ENCODE data around the gene CDC16. TPM values are rescaled to one million over a fixed set of nuclear protein-coding genes. Genes with fewer than 3 reads are reported as not detected.

CDC16 gene
- total RNA-seq, 1 donor from 2014 or later: 104 TPM

- Mint-ChIP-seq H3K36me3 (ENCODE audit: insufficient read depth) (peaks cover 15% of the 10 kb centered on the region), H3K27ac (no peak overlapping the region), H3K4me1 (ENCODE audit: low read depth) (peaks cover 29% of the 10 kb centered on the region), H3K4me3 (ENCODE audit: low read depth) (no peak overlapping the region), H3K27me3 (no peaks in the 10 kb centered on the region), H3K9me3 (ENCODE audit: low read depth) (no peaks in the 10 kb centered on the region)
- TF ChIP-seq CTCF (IDR thresholded peaks at IDR 0.05; ENCODE audit: unreplicated experiment): no peak
- no peak for DNase-seq (ENCODE audit: low spot score, unreplicated experiment)
These were observed 44.4 kb downstream of the CDC16 start for GRCh38 chr13:114279146-114279545.

GRCh38 chr13:114279758-114280355, 45.2 kb downstream of the CDC16 start:
- TF ChIP-seq CTCF (IDR thresholded peaks at IDR 0.05; ENCODE audit: unreplicated experiment): no peak
- H3K4me1 Mint-ChIP-seq (ENCODE audit: low read depth): peaks cover 30% of the 10 kb centered on the region
- no peaks in the 10 kb centered on the region for H3K9me3 Mint-ChIP-seq (ENCODE audit: low read depth)
- H3K36me3 Mint-ChIP-seq (ENCODE audit: insufficient read depth): peaks cover 16% of the 10 kb centered on the region
- H3K4me3 Mint-ChIP-seq (ENCODE audit: low read depth): peak overlapping the region; percentile 43
- no peaks in the 10 kb centered on the region for H3K27me3 Mint-ChIP-seq
- peak overlapping the region; percentile 96 for H3K27ac Mint-ChIP-seq
- no peak for DNase-seq (ENCODE audit: low spot score, unreplicated experiment)

- H3K36me3 Mint-ChIP-seq (ENCODE audit: insufficient read depth): peaks cover 19% of the 10 kb centered on the region
These were observed 46.8 kb downstream of the CDC16 start, which contains the start of gene UPF3A for GRCh38 chr13:114281351-114282040. Gene UPF3A (plus strand): TSS chr13:114281601. CDS start chr13:114281640, 39 bp downstream.

GRCh38 chr13:114282041-114282670, 47.5 kb downstream of the CDC16 start:
- TF ChIP-seq CTCF (IDR thresholded peaks at IDR 0.05; ENCODE audit: unreplicated experiment): no peak
- Mint-ChIP-seq H3K4me3 (ENCODE audit: low read depth) (peak overlapping the region; percentile 82), H3K27me3 (no peaks in the 10 kb centered on the region), H3K9me3 (ENCODE audit: low read depth) (no peaks in the 10 kb centered on the region), H3K36me3 (ENCODE audit: insufficient read depth) (peaks cover 23% of the 10 kb centered on the region), H3K4me1 (ENCODE audit: low read depth) (peaks cover 31% of the 10 kb centered on the region), H3K27ac (peak overlapping the region; percentile 94)
- peak; percentile 21 for DNase-seq (ENCODE audit: low spot score, unreplicated experiment)

More at GRCh38 chr13:114281351-114282040, 46.8 kb downstream of the CDC16 start, which contains the start of gene UPF3A:
- Mint-ChIP-seq H3K27ac (peak within 1 kb of the TSS; percentile 96), H3K9me3 (ENCODE audit: low read depth) (no peaks in the 10 kb centered on the region), H3K4me3 (ENCODE audit: low read depth) (peak within 1 kb of the TSS; percentile 82), H3K27me3 (no peaks in the 10 kb centered on the region), H3K4me1 (ENCODE audit: low read depth) (peaks cover 31% of the 10 kb centered on the region)
- no peak for TF ChIP-seq CTCF (IDR thresholded peaks at IDR 0.05; ENCODE audit: unreplicated experiment)
- peak; percentile 85 for DNase-seq (ENCODE audit: low spot score, unreplicated experiment)

GRCh38 chr13:114283576-114283975, 48.9 kb downstream of the CDC16 start:
- DNase-seq (ENCODE audit: low spot score, unreplicated experiment): no peak
- H3K27me3 Mint-ChIP-seq: no peaks in the 10 kb centered on the region
- H3K36me3 Mint-ChIP-seq (ENCODE audit: insufficient read depth): peaks cover 27% of the 10 kb centered on the region
- no peaks in the 10 kb centered on the region for H3K9me3 Mint-ChIP-seq (ENCODE audit: low read depth)
- H3K4me3 Mint-ChIP-seq (ENCODE audit: low read depth): peak overlapping the region; percentile 65
- no peak overlapping the region for H3K27ac Mint-ChIP-seq
- H3K4me1 Mint-ChIP-seq (ENCODE audit: low read depth): peaks cover 24% of the 10 kb centered on the region
- no peak for TF ChIP-seq CTCF (IDR thresholded peaks at IDR 0.05; ENCODE audit: unreplicated experiment)
